SHP77 (cell line): ENCODE data around the gene LRRC7.

ENCODE experiments used
- DNase-seq, 2 experiments: peaks; one replicate each; lab custom pipeline; 2025; lab: John Stamatoyannopoulos, UW

Gene LRRC7

GRCh38 chr1:69967245-69967766, 399.6 kb downstream of the LRRC7 start:
- no peak for DNase-seq

GRCh38 chr1:69976896-69977295, 409.2 kb downstream of the LRRC7 start:
- no peak for DNase-seq

GRCh38 chr1:69982992-69983391, 415.3 kb downstream of the LRRC7 start:
- no peak for DNase-seq

- DNase-seq: no peak
These were observed 417.7 kb downstream of the LRRC7 start for GRCh38 chr1:69985376-69985775.

- DNase-seq: no peak
These were observed 418.2 kb downstream of the LRRC7 start for GRCh38 chr1:69985901-69986439.

GRCh38 chr1:69987881-69988280, 420.2 kb downstream of the LRRC7 start:
- DNase-seq: no peak

GRCh38 chr1:69991644-69992043, 423.9 kb downstream of the LRRC7 start:
- DNase-seq: no peak

- DNase-seq: no peak
These were observed 424.9 kb downstream of the LRRC7 start for GRCh38 chr1:69992594-69992993.

GRCh38 chr1:69993810-69994209, 426.1 kb downstream of the LRRC7 start:
- no peak for DNase-seq

- no peak for DNase-seq
These were observed 426.5 kb downstream of the LRRC7 start for GRCh38 chr1:69994241-69994640.

GRCh38 chr1:69998847-69999246, 431.1 kb downstream of the LRRC7 start:
- no peak for DNase-seq

- DNase-seq: no peak
These were observed 435.6 kb downstream of the LRRC7 start for GRCh38 chr1:70003211-70003908.

GRCh38 chr1:70005386-70006034, 437.8 kb downstream of the LRRC7 start:
- no peak for DNase-seq

GRCh38 chr1:70008660-70009059, 440.9 kb downstream of the LRRC7 start:
- DNase-seq: no peak

GRCh38 chr1:70017770-70018169, 450.0 kb downstream of the LRRC7 start:
- no peak for DNase-seq

GRCh38 chr1:70024272-70024671, 456.6 kb downstream of the LRRC7 start:
- DNase-seq: no peak

- no peak for DNase-seq
These were observed 457.3 kb downstream of the LRRC7 start for GRCh38 chr1:70025052-70025451.

- DNase-seq: no peak
These were observed 458.1 kb downstream of the LRRC7 start for GRCh38 chr1:70025846-70026245.

- DNase-seq: no peak
These were observed 465.6 kb downstream of the LRRC7 start for GRCh38 chr1:70033266-70033873.

- no peak for DNase-seq
These were observed 466.2 kb downstream of the LRRC7 start for GRCh38 chr1:70033936-70034335.

GRCh38 chr1:70034403-70034802, 466.7 kb downstream of the LRRC7 start:
- peak; percentile 19 to 33 for DNase-seq

- DNase-seq: no peak
These were observed 470.3 kb downstream of the LRRC7 start for GRCh38 chr1:70038025-70038424.

GRCh38 chr1:70039485-70039884, 471.8 kb downstream of the LRRC7 start:
- no peak for DNase-seq
